Peyer's patch (tissue), 4 donors: ENCODE results near the gene WWTR1. TPM values are rescaled to one million over a fixed set of nuclear protein-coding genes. Genes with fewer than 3 reads are reported as not detected.
A peak's percentile ranks its signal among the peaks of the same experiment; 100 is the strongest.

Source experiments
- DNase-seq, 3 donors: peaks; one replicate each; pipeline ENCODE4 v3.0.0-alpha.2; 2017 to 2019
- H3K27ac ChIP-seq, 4 donors: fragments of 200-600 bp; sonication (generic); one replicate each; pipeline ENCODE4 v1.5.1; 2016 to 2019
- H3K27me3 ChIP-seq, 2 donors: fragments of 200-600 bp; sonication (generic); one replicate each; pipeline ENCODE4 v1.5.1; 2019
- H3K36me3 ChIP-seq, 3 donors: fragments of 200-600 bp; sonication (generic); one replicate each; pipeline ENCODE4 v1.5.1; 2016 to 2019
- H3K4me1 ChIP-seq, 4 donors: fragments of 200-600 bp; sonication (generic); one replicate each; pipeline ENCODE4 v1.5.1; 2016 to 2019
- H3K4me3 ChIP-seq, 4 donors: fragments of 200-600 bp; sonication (generic); 1 replicate in 3 of 4; 2 replicates in 1 of 4; pipeline ENCODE4 v1.5.1; 2016 to 2019; ENCODE audit warnings: mild to moderate bottlenecking in 1 of 4
- H3K9me3 ChIP-seq, 4 donors: fragments of 200-600 bp; sonication (generic); one replicate each; pipeline ENCODE4 v1.5.1; 2016 to 2019; ENCODE audit warnings: mild to moderate bottlenecking in 1 of 4
- POLR2A ChIP-seq, 2 donors: fragments of 450-650 bp; IDR thresholded peaks; one replicate each; pipeline ENCODE4 v1.5.1; 2017; ENCODE audit warnings: antibody characterized with exemption in 2 of 2, mild to moderate bottlenecking in 2 of 2, moderate library complexity in 2 of 2
- total RNA-seq, 4 donors: library from RNA; depleted of rRNA; stranded (reverse); fragments of >200 nt; gene quantifications; one replicate each; pipeline ENCODE4 v1.1.0, GENCODE V29; 2016
- TF ChIP-seq, protein P1 (sequence below), 6 experiments: fragments of 450-650 bp in 4 of 6; fragments of 200-600 bp in 2 of 6; sonication (generic) in 1 of 6; IDR thresholded peaks; one replicate each; pipeline ENCODE4 v1.5.1; 2017 to 2019; ENCODE audit warnings: antibody characterized with exemption in 6 of 6, mild to moderate bottlenecking in 3 of 6, moderate library complexity in 1 of 6

Gene WWTR1
- total RNA-seq, 4 donors from 2014 or later, result 13.8 to 62.7 (median 18.5) TPM

DNA sequence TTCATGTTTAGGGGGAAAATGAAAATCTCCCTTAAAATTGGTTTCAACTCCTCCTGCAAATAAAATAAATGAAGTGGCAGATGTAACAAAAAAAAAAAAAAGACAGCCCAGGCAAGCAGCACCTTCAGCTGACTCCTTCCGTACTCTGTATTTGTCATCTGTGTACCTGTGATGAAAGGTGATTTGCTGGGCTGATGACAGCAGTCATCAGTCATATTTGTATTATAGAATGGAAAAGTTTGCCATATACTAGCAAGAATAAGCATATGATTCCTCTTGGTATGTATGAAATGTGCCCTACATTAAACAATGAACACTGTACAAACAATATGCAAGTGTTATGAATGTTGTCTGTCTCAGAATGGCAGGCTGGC, 44.1 kb upstream of the WWTR1 start:
- H3K27me3 ChIP-seq, result no peaks in the 10 kb centered on the region
- peaks cover 0 to 13% (median 3%) of the 10 kb centered on the region in 4 donors for H3K9me3 ChIP-seq
- H3K4me3 ChIP-seq, result peak overlapping the region in 1 of 4 donors; percentile 12
- TF ChIP-seq, protein P1, sequence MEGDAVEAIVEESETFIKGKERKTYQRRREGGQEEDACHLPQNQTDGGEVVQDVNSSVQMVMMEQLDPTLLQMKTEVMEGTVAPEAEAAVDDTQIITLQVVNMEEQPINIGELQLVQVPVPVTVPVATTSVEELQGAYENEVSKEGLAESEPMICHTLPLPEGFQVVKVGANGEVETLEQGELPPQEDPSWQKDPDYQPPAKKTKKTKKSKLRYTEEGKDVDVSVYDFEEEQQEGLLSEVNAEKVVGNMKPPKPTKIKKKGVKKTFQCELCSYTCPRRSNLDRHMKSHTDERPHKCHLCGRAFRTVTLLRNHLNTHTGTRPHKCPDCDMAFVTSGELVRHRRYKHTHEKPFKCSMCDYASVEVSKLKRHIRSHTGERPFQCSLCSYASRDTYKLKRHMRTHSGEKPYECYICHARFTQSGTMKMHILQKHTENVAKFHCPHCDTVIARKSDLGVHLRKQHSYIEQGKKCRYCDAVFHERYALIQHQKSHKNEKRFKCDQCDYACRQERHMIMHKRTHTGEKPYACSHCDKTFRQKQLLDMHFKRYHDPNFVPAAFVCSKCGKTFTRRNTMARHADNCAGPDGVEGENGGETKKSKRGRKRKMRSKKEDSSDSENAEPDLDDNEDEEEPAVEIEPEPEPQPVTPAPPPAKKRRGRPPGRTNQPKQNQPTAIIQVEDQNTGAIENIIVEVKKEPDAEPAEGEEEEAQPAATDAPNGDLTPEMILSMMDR (IDR thresholded peaks at IDR 0.05), result no peak
- TF ChIP-seq POLR2A (IDR thresholded peaks at IDR 0.05), result no peak
- no peaks in the 10 kb centered on the region for H3K4me1 ChIP-seq
- no peaks in the 10 kb centered on the region for H3K36me3 ChIP-seq
- peak overlapping the region in 2 of 4 donors; percentile 50 to 77 for H3K27ac ChIP-seq
- DNase-seq, result no peak

DNA sequence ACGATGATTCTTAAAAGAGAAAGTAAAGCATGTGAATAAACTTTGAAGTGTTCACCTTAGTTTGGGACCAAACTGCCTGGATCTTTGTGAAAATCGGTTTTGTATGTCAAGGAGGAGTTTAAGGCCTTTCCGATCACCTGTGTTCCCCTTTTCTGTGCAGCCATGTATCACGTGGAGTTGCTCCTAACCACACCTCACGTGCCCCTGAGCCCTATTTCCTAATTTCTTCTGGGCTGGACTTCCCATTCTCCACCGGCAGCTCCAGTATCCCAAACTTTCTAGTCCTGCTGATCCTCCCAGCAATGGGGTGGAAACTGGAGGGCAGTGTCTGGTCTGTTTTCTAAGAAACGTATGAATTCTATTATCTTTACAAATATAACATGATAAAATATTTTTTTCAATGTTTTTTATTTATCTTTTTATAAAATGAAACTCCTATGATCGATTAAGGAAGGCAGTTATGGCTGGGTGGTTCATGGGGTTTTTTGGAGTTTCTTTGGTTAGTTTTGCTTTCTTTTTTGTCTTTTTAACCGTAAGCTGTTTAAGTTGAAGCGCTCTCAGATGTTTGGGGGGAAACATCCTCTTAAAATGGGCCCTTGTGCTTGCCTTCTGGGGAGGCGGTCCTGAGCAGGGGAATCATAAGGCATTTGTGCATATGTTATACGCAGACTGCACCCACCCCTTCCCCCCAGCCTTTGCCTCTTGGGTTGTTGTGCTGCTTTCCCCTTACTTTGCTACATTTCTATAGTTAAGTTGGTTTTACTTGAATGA, 43.6 kb upstream of the WWTR1 start:
- Histone ChIP-seq H3K27me3 (no peaks in the 10 kb centered on the region), H3K36me3 (no peaks in the 10 kb centered on the region), H3K4me3 (peak overlapping the region in 1 of 4 donors; percentile 12), H3K9me3 (peaks cover 0 to 13% (median 3%) of the 10 kb centered on the region in 4 donors), H3K4me1 (no peaks in the 10 kb centered on the region), H3K27ac (peak overlapping the region in 3 of 4 donors; percentile 14 to 77 (median 50))
- DNase-seq, result no peak
- TF ChIP-seq, protein P1 (IDR thresholded peaks at IDR 0.05), result no peak
- no peak for TF ChIP-seq POLR2A (IDR thresholded peaks at IDR 0.05)

- no peak overlapping the region for H3K27ac ChIP-seq
- TF ChIP-seq, protein P1 (IDR thresholded peaks at IDR 0.05), result no peak
- TF ChIP-seq POLR2A (IDR thresholded peaks at IDR 0.05), result no peak
- no peaks in the 10 kb centered on the region for H3K4me1 ChIP-seq
- H3K27me3 ChIP-seq, result no peaks in the 10 kb centered on the region
- no peak overlapping the region for H3K4me3 ChIP-seq
- no peaks in the 10 kb centered on the region for H3K9me3 ChIP-seq
- H3K36me3 ChIP-seq, result no peaks in the 10 kb centered on the region
- no peak for DNase-seq
These were observed 30.4 kb upstream of the WWTR1 start for GRCh38 chr3:149688122-149688757.

GRCh38 chr3:149686996-149687395, 29.2 kb upstream of the WWTR1 start:
- Histone ChIP-seq H3K27ac (no peak overlapping the region), H3K9me3 (no peaks in the 10 kb centered on the region), H3K36me3 (no peaks in the 10 kb centered on the region), H3K27me3 (no peaks in the 10 kb centered on the region), H3K4me1 (no peaks in the 10 kb centered on the region), H3K4me3 (no peak overlapping the region)
- no peak for TF ChIP-seq POLR2A (IDR thresholded peaks at IDR 0.05)
- TF ChIP-seq, protein P1 (IDR thresholded peaks at IDR 0.05), result no peak
- no peak for DNase-seq

- Histone ChIP-seq H3K9me3 (no peaks in the 10 kb centered on the region), H3K36me3 (no peaks in the 10 kb centered on the region), H3K4me3 (no peak overlapping the region), H3K4me1 (no peaks in the 10 kb centered on the region), H3K27ac (no peak overlapping the region), H3K27me3 (no peaks in the 10 kb centered on the region)
- no peak for TF ChIP-seq POLR2A (IDR thresholded peaks at IDR 0.05)
- TF ChIP-seq, protein P1 (IDR thresholded peaks at IDR 0.05), result no peak
- DNase-seq, result no peak
These were observed 20.6 kb upstream of the WWTR1 start for GRCh38 chr3:149678351-149678950.
